ENCODE data around the gene VSTM2L. TPM values are rescaled to one million over a fixed set of nuclear protein-coding genes. Genes with fewer than 3 reads are reported as not detected.

The VSTM2L gene
- total RNA-seq, 3 donors from 2014 or later = 0.11 to 0.33 (median 0.13) TPM

DNA sequence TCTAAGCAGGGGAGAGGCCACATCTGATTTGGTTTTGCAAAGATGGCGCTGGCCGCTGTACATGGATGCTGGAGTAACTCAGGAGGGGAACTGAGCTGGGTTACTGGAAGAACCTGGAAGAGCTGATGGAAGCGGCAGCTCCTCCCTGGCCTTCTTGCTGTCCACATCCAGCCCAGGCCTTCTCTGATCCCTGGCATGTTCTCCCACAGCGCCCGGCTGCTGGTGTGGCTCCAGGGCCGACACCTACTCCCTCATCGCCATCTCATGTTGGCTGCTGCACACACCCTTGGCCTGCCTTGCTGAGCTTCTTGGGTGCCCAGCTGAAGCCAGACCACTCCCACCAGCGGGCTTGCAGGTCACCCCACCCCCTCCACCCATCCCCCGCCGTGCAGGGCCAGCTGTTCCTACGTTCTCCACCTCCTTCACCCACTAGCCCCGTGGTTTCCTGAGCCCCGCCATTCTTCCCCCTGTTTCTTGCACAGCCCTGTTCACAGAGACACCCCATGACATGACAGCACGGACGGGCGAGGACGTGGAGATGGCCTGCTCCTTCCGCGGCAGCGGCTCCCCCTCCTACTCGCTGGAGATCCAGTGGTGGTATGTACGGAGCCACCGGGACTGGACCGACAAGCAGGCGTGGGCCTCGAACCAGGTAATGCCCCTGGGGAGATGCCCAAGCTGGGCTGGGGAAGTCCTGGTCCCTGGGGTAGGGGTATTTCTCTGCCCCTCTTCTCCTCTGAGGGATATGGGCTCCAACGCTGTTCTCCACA, 28.4 kb downstream of the VSTM2L start:
- Mint-ChIP-seq H3K4me1 (ENCODE audit: low read depth) (no peaks in the 10 kb centered on the region), H3K36me3 (ENCODE audit: insufficient read depth) (no peaks in the 10 kb centered on the region), H3K27me3 (ENCODE audit: low read depth) (peaks cover 6% of the 10 kb centered on the region), H3K9me3 (no peaks in the 10 kb centered on the region), H3K4me3 (no peak overlapping the region)
- ATAC-seq (no peak), DNase-seq (no peak)

DNA sequence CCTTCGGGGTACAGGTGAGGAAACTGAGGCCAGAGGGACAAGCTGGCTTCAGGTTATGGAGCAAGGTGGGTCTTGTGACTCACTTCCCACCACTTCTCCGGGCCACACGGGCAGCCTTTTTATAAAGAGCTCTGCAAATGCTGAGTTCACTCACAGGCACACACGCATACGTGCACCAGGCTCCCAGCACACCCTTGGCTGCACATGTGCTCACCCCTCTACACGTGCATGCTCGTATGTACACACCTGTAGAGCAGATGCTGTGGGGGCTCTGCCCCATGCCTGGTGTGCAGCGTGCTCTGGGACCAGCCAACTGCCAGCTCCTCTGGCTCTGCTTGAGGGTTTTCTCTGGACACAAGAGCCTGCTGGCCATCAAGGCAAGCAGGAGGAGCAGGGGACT, 29.1 kb downstream of the VSTM2L start:
- no peak overlapping the region for H3K4me3 Mint-ChIP-seq
- DNase-seq = no peak
- H3K36me3 Mint-ChIP-seq (ENCODE audit: insufficient read depth) = no peaks in the 10 kb centered on the region
- H3K27me3 Mint-ChIP-seq (ENCODE audit: low read depth) = peaks cover 6% of the 10 kb centered on the region
- H3K9me3 Mint-ChIP-seq = no peaks in the 10 kb centered on the region
- ATAC-seq = no peak
- H3K4me1 Mint-ChIP-seq (ENCODE audit: low read depth) = no peaks in the 10 kb centered on the region

DNA sequence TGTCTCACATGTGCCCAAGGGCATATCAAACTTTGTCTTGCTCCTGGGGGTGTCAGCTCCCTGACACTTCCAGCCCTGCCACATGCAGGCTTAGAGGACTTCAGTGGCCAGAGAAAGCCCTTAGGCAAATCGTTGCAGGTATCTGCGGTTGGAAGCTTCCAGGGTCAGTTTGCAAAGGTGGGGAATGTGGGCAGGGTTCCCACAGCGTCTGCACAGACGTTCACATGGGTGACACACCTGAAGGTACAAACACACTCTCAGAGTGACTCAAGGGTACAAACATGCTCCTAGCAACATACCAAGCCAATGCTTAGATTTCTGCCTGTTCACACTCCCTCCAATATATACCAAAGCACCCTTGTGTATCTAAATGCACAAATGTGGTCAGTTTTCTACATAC, 30.0 kb downstream of the VSTM2L start:
- no peak for DNase-seq
- Mint-ChIP-seq H3K27me3 (ENCODE audit: low read depth) (peaks cover 6% of the 10 kb centered on the region), H3K4me1 (ENCODE audit: low read depth) (no peaks in the 10 kb centered on the region), H3K9me3 (no peaks in the 10 kb centered on the region), H3K4me3 (no peak overlapping the region), H3K36me3 (ENCODE audit: insufficient read depth) (no peaks in the 10 kb centered on the region)
- ATAC-seq = no peak

DNA sequence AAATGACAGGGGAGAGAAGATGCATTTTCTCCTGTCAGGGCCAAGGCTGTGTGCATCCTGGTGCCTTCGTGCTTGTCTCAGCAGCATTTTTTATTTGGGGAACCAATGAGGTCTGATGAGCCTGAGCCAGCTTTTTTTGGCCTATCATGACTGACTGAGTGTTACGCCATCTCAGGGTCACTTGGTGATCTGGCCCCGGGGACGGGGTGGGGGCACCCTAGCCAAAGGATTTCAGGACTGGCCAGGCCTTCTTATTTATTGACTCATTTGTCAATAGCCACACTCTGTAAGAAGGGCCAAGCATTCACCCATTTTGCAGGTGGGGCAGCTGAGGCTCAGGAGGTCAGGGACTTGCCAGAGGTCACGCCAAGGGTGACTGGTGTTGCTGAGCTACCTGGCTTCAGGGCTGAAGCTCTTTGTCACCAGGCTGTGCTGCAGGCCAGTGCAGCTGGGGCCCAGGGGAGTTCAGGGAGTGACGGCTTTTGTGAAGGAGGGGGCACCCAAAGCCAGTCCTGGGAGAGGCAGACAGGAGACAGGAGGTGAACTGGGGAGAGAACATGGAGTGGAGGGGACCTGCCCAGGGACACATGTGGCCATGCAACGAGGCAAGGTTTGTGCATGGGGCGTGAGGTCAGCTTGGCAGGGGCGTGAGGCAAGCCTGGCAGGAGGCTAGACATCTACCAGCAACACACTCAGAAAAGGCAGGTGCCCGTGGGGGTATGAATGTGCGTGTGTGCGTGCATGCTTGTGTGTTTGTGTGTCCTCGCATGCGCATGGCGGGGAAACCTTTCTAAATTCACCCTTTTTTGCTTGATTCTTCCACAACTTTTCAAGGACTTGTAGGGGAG, 31.1 kb downstream of the VSTM2L start:
- no peak for DNase-seq
- ATAC-seq = no peak
- no peaks in the 10 kb centered on the region for H3K4me1 Mint-ChIP-seq (ENCODE audit: low read depth)
- no peaks in the 10 kb centered on the region for H3K36me3 Mint-ChIP-seq (ENCODE audit: insufficient read depth)
- H3K9me3 Mint-ChIP-seq = no peaks in the 10 kb centered on the region
- no peak overlapping the region for H3K4me3 Mint-ChIP-seq
- H3K27me3 Mint-ChIP-seq (ENCODE audit: low read depth) = peaks cover 2% of the 10 kb centered on the region

DNA sequence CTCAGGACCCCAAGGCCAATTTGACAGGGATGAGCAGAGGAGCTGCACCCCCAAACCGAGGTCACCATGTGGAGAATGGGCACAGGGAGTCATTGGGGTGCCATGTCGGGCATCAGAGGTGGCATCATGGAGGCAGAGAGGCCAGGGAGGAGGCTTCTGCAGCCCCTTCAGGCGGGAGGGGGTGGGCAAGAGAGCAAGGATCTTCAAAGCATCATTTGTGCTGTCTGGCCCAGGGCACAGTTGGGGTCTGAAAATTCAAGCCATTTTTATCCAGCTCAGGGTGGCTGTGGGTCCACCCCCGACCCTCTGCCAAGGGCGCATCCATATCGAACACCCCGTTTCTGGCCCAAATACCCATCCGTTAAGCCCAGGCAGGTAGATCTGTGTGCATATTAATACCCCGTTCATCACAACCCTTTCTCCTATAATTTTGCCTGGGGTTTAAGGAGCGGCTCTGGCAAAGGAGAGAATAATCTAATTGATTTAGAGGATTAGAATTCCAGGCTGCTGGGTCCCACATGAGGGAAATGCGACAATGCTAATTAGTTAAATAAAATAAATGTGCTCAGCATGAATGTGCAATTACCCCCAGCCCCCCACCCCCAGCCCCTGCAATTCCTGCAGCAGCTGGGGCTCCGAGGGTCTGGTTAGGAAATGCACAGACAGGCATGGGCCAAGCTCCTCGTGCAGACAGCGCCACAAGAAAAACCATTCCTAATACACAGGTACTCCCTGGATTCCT, 31.9 kb downstream of the VSTM2L start:
- no peaks in the 10 kb centered on the region for H3K9me3 Mint-ChIP-seq
- DNase-seq (no peak), ATAC-seq (no peak)
- H3K27me3 Mint-ChIP-seq (ENCODE audit: low read depth) = peaks cover 2% of the 10 kb centered on the region
- H3K4me3 Mint-ChIP-seq = no peak overlapping the region
- H3K4me1 Mint-ChIP-seq (ENCODE audit: low read depth) = no peaks in the 10 kb centered on the region
- no peaks in the 10 kb centered on the region for H3K36me3 Mint-ChIP-seq (ENCODE audit: insufficient read depth)

DNA sequence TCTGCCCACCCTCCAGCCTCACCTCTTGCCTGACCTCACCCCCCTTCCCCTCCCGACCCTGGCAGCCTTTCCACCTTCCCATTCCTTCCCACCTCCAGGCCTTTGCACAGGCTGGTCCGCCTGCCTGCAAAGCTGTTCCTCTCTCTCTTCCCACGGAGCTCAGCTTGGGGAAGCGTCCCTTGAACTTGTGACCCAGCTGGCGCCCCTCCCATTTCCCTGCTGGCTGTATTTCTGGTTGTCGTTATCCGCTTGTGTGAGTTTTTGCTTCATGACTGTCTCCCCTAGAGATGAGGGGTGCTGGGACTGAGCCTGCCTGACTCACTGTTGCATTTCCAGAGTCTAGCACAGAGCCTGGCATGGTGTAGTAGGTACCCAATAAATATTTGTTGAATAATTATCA, 32.5 kb downstream of the VSTM2L start:
- Mint-ChIP-seq H3K9me3 (no peaks in the 10 kb centered on the region), H3K4me1 (ENCODE audit: low read depth) (no peaks in the 10 kb centered on the region), H3K27me3 (ENCODE audit: low read depth) (peaks cover 2% of the 10 kb centered on the region), H3K36me3 (ENCODE audit: insufficient read depth) (no peaks in the 10 kb centered on the region), H3K4me3 (no peak overlapping the region)
- ATAC-seq (no peak), DNase-seq (no peak)

DNA sequence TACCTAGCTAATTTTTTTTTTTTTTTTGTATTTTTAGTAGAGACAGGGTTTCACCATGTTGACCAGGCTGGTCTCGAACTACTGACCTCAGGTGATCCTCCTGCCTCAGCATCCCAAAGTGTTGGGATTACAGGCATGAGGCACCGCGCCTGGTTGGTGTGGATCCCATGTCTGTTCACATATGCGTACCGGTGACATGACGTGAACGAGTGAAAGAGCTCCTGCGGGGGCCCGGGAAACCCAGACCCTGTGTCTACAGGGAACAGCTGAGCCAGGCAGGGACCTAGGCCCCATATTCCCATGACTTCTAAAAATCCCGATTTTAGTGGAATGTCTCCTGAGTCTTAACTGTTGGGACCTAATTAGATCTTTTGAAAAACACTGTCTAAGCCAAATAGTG, 33.1 kb downstream of the VSTM2L start:
- ATAC-seq = no peak
- H3K4me1 Mint-ChIP-seq (ENCODE audit: low read depth) = no peaks in the 10 kb centered on the region
- no peak for DNase-seq
- no peaks in the 10 kb centered on the region for H3K9me3 Mint-ChIP-seq
- no peaks in the 10 kb centered on the region for H3K27me3 Mint-ChIP-seq (ENCODE audit: low read depth)
- no peak overlapping the region for H3K4me3 Mint-ChIP-seq
- H3K36me3 Mint-ChIP-seq (ENCODE audit: insufficient read depth) = no peaks in the 10 kb centered on the region

DNA sequence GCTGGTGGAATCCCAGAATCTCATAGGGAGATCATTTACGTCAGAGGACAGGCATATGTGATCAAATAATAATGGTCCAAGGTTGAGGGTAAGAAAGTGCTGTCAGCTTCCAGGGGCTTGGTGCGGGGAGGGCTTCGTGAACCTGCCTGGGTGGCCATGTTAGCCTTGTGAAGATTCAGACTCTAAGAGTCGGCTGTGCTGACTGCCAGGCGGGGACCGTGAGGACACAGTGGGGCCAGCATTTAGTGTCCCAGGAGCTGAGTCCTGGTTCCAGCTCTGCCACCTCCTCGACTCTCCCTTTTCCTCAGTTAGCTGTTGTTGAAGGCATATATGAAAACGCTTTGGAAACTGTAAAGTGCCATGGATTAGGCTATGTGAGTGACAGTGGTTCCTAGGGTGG, 33.5 kb downstream of the VSTM2L start:
- no peaks in the 10 kb centered on the region for H3K9me3 Mint-ChIP-seq
- DNase-seq (no peak), ATAC-seq (no peak)
- H3K4me3 Mint-ChIP-seq = no peak overlapping the region
- H3K4me1 Mint-ChIP-seq (ENCODE audit: low read depth) = no peaks in the 10 kb centered on the region
- H3K27me3 Mint-ChIP-seq (ENCODE audit: low read depth) = no peaks in the 10 kb centered on the region
- no peaks in the 10 kb centered on the region for H3K36me3 Mint-ChIP-seq (ENCODE audit: insufficient read depth)

DNA sequence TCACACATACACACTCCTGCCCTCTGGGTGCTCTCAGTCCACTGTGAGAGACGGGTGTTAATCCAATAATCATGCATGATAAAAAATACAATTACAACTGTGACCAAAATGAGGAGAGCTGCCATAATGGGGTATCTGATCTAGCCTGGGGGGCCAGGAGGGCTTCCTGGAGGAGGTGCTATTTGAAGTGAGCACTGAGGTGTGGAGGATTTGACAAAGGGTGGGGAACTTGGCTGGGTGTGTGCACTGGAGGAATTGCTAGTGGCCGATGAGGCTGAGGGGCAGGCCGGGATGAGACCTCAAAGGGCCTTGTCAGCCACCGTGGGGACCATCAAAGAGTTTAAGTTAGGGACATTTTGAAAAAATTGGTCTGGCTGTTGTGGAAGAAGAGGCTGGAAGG, 34.8 kb downstream of the VSTM2L start:
- no peak for ATAC-seq
- Mint-ChIP-seq H3K4me3 (no peak overlapping the region), H3K27me3 (ENCODE audit: low read depth) (no peaks in the 10 kb centered on the region), H3K9me3 (no peaks in the 10 kb centered on the region), H3K4me1 (ENCODE audit: low read depth) (no peaks in the 10 kb centered on the region), H3K36me3 (ENCODE audit: insufficient read depth) (no peaks in the 10 kb centered on the region)
- DNase-seq = no peak

DNA sequence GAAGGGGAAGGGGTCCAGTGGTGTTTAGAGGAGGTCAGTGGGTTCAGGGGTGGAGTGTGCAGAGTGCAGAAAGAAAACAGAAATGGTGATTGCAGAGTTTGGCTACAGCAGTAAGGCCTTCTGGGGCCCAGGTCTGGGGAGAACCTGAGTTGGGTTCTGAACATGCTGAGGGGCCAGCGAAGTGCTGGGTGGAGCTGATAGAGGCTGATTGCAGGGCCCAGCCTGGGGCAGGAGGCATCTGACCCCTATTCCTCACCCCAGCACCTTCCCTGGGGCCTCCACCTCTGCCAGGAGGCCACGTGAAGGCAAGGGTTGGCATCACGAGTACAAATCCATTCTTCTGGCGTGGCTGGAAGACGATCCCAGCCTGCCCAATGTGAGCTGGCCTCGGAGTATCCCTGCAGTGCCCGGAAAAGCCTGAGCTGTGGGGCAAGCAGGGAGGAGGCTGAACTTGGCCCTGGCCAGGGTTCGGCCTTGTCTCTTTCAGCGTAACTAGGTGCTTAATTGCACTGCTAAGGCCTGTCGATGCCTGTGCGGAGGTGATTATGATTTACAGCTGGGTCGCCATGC, 35.3 kb downstream of the VSTM2L start:
- Mint-ChIP-seq H3K4me3 (no peak overlapping the region), H3K9me3 (no peaks in the 10 kb centered on the region), H3K36me3 (ENCODE audit: insufficient read depth) (no peaks in the 10 kb centered on the region), H3K4me1 (ENCODE audit: low read depth) (no peaks in the 10 kb centered on the region), H3K27me3 (ENCODE audit: low read depth) (no peaks in the 10 kb centered on the region)
- no peak for ATAC-seq
- no peak for DNase-seq

DNA sequence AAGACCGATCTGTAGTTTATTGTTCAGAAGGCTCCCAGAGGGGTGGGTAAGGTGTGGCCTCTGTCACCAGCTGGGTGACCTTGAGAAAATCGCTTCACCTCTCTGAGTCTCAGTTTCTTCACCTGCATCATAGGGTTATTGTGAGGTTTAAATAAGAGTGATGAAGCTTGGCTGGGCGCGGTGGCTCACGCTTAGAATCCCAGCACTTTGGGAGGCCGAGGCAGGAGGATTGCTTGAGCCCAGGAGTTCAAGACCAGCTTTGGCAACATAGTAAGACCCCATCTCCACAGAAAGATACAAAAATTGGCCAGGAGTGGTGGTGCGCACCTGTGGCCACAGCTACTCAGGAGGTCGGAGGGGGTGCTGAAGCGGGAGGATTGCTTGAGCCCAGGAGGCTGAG, 36.0 kb downstream of the VSTM2L start:
- Mint-ChIP-seq H3K9me3 (no peaks in the 10 kb centered on the region), H3K27me3 (ENCODE audit: low read depth) (no peaks in the 10 kb centered on the region), H3K4me3 (no peak overlapping the region), H3K4me1 (ENCODE audit: low read depth) (no peaks in the 10 kb centered on the region), H3K36me3 (ENCODE audit: insufficient read depth) (no peaks in the 10 kb centered on the region)
- DNase-seq (no peak), ATAC-seq (no peak)

DNA sequence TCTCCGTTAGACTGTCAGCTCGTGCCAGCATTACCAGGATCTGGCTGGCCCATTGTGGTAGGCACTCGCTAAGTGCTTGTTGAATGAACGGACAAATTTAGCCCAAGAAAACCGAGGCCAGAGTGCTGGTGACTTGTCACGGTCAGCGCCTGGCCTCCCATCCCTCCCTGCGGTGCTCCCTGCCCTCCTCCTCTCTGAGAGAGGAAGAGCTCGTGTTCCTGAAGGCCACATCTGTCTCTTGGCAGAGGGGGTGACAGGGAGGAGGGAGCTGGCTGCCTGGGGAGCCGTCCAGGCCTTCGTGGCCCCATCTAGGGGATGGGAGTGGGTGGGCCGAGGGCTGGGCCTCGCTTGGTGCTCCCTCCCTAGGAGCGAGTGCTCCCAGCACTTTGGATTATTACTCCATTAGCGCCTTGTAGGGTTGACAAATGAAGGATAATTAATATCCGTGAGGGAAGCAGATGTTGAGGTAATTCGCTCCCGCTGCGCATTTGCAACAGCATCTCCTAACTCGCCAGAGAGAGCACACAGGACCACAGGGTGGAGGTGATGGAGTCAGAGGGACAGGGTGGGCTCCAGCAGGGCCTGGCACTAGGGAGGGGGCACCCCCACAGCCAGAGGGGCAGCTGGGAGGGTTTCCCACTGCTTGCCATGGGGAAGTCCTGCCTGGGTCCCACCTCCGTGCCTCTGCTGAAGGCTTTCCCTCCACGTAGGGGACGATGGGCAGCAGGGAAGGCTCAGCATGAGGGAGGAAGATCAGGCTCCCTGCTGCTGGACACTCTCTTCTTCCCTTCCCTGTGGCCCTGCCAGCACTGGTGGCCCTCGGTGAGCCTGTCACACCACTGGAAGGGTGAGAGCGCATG, 37.0 kb downstream of the VSTM2L start:
- ATAC-seq = no peak
- Mint-ChIP-seq H3K4me1 (ENCODE audit: low read depth) (no peaks in the 10 kb centered on the region), H3K36me3 (ENCODE audit: insufficient read depth) (no peaks in the 10 kb centered on the region), H3K9me3 (no peaks in the 10 kb centered on the region), H3K4me3 (no peak overlapping the region), H3K27me3 (ENCODE audit: low read depth) (no peaks in the 10 kb centered on the region)
- no peak for DNase-seq

DNA sequence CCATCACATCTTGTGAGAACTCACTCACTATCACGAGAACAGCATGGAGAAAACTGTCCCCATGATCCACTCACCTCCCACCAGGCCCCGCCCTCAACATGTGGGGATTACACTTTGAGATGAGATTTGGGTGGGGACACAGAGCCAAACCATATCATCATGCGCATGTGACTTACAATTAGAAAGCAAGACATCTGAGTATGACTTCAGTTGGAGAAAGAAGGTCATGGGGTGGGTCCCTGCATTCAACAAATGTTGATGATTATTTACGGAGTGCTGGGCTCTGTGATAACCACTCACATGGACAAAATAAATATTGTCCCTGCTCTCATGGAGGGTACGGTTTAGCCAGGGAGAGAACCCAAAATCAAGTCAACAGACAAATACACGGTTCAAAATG, 37.9 kb downstream of the VSTM2L start:
- no peak for ATAC-seq
- Mint-ChIP-seq H3K4me3 (no peak overlapping the region), H3K36me3 (ENCODE audit: insufficient read depth) (no peaks in the 10 kb centered on the region), H3K27me3 (ENCODE audit: low read depth) (no peaks in the 10 kb centered on the region), H3K4me1 (ENCODE audit: low read depth) (no peaks in the 10 kb centered on the region), H3K9me3 (no peaks in the 10 kb centered on the region)
- DNase-seq = no peak

DNA sequence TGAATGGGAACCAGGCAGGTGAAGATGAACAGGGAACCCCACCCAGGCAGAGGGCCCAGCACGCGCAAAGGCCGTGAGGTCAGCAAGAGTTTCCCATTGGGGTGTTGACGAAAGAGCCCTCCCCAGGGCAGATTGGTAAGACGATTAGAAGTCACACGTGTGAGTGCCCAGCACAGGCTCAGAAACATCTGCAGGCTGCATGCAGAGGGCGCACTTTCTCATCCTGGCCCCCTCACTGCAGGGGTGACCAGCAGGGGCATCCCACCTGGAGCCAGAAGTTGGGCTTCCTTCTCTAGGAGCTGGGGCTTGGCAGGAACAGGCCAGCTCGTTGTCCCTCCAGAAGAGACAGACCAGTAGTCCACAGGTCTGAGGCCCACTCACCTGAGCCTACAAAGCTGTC, 38.4 kb downstream of the VSTM2L start:
- Mint-ChIP-seq H3K27me3 (ENCODE audit: low read depth) (no peaks in the 10 kb centered on the region), H3K36me3 (ENCODE audit: insufficient read depth) (no peaks in the 10 kb centered on the region), H3K4me3 (no peak overlapping the region), H3K9me3 (no peaks in the 10 kb centered on the region), H3K4me1 (ENCODE audit: low read depth) (no peaks in the 10 kb centered on the region)
- no peak for ATAC-seq
- DNase-seq = no peak
